GM12873 (cell line): ENCODE results near the gene ACBD3.

ENCODE experiments used
- TF ChIP-seq, protein P1 (sequence below): IDR thresholded peaks from 2 replicates; pipeline ENCODE4 v1.5.1; 2012; ENCODE audit warnings: low read depth, mild to moderate bottlenecking, moderate library complexity, low read length, control low read depth; ENCODE audit not compliant: insufficient read depth; ENCODE audit errors: missing control alignments

Gene ACBD3

GRCh38 chr1:226209307-226210059 is 22.9 kb upstream of the ACBD3 start:
- TF ChIP-seq, protein P1, sequence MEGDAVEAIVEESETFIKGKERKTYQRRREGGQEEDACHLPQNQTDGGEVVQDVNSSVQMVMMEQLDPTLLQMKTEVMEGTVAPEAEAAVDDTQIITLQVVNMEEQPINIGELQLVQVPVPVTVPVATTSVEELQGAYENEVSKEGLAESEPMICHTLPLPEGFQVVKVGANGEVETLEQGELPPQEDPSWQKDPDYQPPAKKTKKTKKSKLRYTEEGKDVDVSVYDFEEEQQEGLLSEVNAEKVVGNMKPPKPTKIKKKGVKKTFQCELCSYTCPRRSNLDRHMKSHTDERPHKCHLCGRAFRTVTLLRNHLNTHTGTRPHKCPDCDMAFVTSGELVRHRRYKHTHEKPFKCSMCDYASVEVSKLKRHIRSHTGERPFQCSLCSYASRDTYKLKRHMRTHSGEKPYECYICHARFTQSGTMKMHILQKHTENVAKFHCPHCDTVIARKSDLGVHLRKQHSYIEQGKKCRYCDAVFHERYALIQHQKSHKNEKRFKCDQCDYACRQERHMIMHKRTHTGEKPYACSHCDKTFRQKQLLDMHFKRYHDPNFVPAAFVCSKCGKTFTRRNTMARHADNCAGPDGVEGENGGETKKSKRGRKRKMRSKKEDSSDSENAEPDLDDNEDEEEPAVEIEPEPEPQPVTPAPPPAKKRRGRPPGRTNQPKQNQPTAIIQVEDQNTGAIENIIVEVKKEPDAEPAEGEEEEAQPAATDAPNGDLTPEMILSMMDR: no peak

GRCh38 chr1:226207048-226207447 is 20.5 kb upstream of the ACBD3 start:
- TF ChIP-seq, protein P1: no peak

- TF ChIP-seq, protein P1: no peak
These were observed 17.7 kb upstream of the ACBD3 start for GRCh38 chr1:226204198-226204597.

- TF ChIP-seq, protein P1: no peak
These were observed 17.1 kb upstream of the ACBD3 start for GRCh38 chr1:226203655-226204054.

GRCh38 chr1:226203240-226203639 is 16.7 kb upstream of the ACBD3 start:
- TF ChIP-seq, protein P1: no peak

GRCh38 chr1:226202246-226202645 is 15.7 kb upstream of the ACBD3 start:
- TF ChIP-seq, protein P1: no peak

GRCh38 chr1:226201029-226201593 is 14.6 kb upstream of the ACBD3 start:
- TF ChIP-seq, protein P1: peak; percentile 61
